ENCODE measurements around the gene SH2D7.

The SH2D7 gene

DNA sequence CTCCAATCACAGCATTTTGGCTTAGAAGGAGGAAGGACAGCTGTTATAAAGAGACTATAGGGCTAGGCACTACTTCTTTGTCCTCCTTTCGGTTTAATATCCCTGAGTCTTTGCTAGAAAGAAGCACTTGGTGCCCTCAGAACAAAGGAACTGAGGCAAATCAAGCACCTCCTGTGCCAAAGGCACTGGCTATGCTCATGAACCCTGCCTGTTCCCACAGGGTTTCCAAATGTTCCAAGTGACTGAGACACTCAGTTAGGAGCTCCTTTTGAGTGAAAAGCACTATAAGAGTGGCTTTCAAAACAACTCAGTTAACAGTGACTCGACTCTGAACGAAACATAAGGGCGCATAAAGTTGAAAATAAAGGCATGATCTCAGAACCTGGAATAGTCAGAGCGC is 39.8 kb upstream of the SH2D7 start:
- ChIA-PET POLR2A (no interaction called here), CTCF (interaction anchor here (1.1 to 3.8 kb wide), 9 partner anchors 10 to 189 kb away, joined by 3 to 23 read pairs (median 10); partner anchors contain the start of gene TBC1D2B)
- no peak for TF ChIP-seq CTCF (IDR thresholded peaks at IDR 0.05; ENCODE audit: control extremely low read depth, extremely low read depth, low read depth, missing control alignments)
- DNase-seq (ENCODE audit: extremely low spot score), result no peak

GRCh38 chr15:78054518-78054917 is 37.8 kb upstream of the SH2D7 start:
- ChIA-PET POLR2A (no interaction called here), CTCF (interaction anchor here (0.9 to 2.4 kb wide), 3 partner anchors 15 to 54 kb away, joined by 3 to 10 read pairs (median 9); no protein-coding TSS in a partner anchor)
- DNase-seq (ENCODE audit: extremely low spot score), result no peak
- TF ChIP-seq CTCF (IDR thresholded peaks at IDR 0.05; ENCODE audit: control extremely low read depth, extremely low read depth, low read depth, missing control alignments), result no peak

DNA sequence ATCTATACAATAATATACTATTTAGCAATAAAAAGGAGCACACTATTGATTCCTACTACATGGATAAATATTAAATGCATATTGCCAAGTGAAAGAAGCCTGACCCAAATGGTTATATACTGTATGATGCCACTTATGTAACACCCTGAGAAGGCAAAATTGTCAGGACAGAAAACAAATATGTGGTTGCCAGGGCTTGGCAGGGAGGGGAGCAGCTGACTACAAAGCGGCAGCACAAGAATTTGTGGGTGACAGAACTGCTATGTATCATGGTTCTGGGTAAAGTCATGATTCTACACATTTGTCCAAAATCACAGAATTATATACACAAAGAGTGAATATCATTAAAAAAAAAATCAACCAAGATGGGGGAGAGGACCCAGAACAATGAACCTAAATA is 37.4 kb upstream of the SH2D7 start:
- POLR2A ChIA-PET, result no interaction called here
- CTCF ChIA-PET, result interaction anchor here (2.0 to 2.4 kb wide), 2 partner anchors 15 to 53 kb away, joined by 9 to 10 read pairs; no protein-coding TSS in a partner anchor
- DNase-seq (ENCODE audit: extremely low spot score), result no peak
- TF ChIP-seq CTCF (IDR thresholded peaks at IDR 0.05; ENCODE audit: control extremely low read depth, extremely low read depth, low read depth, missing control alignments), result no peak

DNA sequence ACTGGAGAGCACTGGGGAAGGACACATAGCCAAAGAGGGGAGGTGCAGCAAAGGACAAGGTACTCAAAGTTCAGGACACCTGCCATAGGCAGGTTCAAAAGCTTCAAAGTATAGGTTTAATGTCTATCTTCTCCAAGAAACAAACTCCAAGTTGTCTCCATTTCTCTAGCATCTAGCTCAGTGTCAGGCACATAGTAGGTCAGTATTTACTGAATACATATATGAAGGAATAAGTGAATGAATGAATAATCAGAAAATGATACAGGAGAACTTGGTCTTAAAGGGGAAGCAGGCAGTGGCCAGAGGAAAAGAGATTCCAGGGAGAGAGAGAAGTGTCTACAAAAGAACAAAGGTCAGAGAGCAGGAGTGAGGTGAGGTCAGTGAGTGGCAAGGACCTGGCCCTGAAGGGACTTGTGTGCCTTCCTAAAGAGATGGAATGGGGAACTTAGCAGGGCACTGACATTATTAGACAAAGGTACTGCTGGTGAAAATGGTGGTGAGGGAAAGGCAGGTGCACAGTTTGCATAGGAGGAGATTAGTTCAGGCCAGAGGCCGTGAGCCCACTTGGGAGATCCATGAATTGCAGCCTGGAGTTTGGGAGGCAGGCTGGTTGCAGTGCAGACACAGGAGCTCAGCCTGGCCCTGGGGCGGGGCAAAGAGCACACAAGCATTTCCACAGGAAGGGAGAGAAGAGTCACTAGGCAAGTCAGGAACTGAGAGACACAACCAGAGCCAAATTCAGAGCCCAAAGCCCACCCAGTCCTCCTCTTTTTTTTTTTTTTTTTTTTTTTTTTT is 36.2 kb upstream of the SH2D7 start:
- no peak for TF ChIP-seq CTCF (IDR thresholded peaks at IDR 0.05; ENCODE audit: control extremely low read depth, extremely low read depth, low read depth, missing control alignments)
- CTCF ChIA-PET, result interaction anchor here (1.2 to 2.0 kb wide), 3 partner anchors 9 to 52 kb away, joined by 3 to 5 read pairs (median 4); no protein-coding TSS in a partner anchor
- POLR2A ChIA-PET, result no interaction called here
- DNase-seq (ENCODE audit: extremely low spot score), result no peak

DNA sequence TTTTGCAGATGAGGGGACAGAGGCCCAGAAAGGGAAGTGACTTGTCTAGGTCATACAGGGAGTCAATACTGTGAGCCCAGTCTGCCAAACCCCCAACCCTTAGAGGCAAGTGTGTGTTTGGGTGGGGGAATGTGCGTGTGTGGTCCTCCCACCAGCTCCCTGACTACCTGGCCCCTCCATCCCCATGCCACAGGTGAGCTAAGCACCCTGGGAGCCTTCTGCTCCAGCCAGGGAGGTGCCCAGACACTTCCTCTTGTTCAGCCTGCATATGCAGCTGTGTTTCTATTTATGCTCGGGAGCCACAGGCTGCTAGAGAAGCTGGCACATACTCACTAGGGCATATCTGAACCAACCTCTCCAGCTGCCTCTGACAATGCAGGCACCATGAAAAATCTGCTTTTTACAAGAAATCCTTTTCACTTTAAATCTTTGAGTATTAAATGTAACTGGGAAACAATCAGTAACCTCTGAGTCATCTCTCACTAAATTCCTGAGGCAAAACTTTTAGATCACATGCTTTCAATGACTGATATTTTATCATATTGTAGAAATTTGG is 35.6 kb upstream of the SH2D7 start:
- ChIA-PET CTCF (interaction anchor here (1.0 to 2.0 kb wide), 4 partner anchors 10 to 52 kb away, joined by 3 to 5 read pairs (median 4); no protein-coding TSS in a partner anchor), POLR2A (no interaction called here)
- TF ChIP-seq CTCF (IDR thresholded peaks at IDR 0.05; ENCODE audit: control extremely low read depth, extremely low read depth, low read depth, missing control alignments), result no peak
- DNase-seq (ENCODE audit: extremely low spot score), result no peak

DNA sequence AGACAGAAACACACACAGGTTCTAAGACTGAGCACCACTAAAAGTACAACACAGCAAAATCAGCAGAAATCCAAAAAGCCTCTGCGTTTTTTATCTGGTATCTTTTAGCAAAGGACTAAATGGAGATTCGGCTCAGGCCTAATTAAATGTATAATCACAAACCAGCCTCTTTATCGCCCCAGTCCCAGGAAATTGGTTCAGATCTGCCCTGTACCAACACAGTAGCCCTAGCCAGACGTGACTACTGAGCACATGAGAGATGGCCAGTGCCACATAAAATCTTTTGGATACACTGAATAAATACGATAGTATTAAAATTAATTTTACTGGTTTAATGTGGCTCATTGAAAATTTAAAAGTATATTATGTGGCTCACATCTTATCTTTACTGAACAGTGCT is 34.6 kb upstream of the SH2D7 start:
- no peak for DNase-seq (ENCODE audit: extremely low spot score)
- ChIA-PET POLR2A (no interaction called here), CTCF (interaction anchor here (1.0 to 2.5 kb wide), 4 partner anchors 10 to 21 kb away, joined by 3 to 7 read pairs (median 6); no protein-coding TSS in a partner anchor)
- no peak for TF ChIP-seq CTCF (IDR thresholded peaks at IDR 0.05; ENCODE audit: control extremely low read depth, extremely low read depth, low read depth, missing control alignments)

Data from GM10248 (cell line).